NCI-H345 treated with DMSO at 0.1 percent for 48 hours (cell line): ENCODE results near the gene YPEL3.

Source experiments
- DNase-seq: peaks from one replicate; lab custom pipeline; 2025; ENCODE audit not compliant: unreplicated experiment; lab: John Stamatoyannopoulos, UW

YPEL3 gene

DNA sequence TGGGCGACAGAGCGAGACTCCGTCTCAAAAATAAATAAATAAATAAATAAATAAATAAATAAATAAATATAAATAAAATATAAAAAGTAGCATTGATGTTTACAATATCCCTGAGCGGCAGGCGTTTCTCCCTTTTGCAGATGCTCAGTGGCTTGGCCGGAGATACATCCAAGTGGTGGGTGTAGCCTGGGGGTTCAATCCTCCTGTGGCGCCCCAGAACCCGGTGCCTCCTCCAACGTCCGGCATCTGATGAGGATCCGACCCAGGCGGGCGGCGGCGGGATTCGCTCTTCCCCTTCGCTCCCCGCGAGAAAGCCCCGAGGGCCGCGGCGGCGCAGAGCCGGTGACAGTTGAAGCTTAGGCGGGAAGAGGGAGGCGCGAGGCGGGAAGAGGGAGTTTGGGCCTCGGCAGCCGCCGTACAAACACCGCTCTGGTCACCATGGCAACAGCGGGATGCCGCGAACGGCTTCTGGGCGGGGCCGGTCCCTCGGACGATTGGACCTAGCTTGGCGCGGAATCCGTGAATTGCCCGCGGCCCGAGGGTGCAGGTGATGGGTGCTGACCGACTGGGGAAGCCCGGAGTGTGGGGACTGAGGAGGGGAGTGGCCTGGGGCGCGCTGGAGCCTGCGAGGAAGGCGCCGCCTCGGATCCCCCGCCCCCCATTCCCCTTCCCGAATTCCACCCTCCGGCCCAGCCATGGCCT lies 43.2 kb downstream of the YPEL3 start:
- DNase-seq, result peak; percentile 95

DNA sequence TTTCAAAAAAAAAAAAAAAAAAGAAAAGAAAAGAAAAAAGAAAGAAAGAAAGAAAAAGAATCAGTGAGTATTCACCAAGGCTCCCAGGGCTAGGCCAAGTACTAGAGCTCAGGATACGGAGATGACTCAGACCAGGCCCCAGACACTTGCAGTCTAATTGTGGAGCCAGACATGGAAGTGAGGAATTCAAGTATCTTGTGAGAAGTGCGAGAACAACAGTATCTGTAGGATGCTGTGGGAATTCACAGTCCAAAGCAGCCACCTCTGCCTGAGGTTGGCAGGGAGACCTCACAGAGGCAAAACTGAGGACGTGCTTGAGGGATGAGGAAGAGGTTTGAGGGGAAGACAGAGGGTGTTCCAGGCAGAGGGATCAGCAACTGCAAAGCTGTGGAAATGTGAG lies 44.5 kb downstream of the YPEL3 start:
- no peak for DNase-seq

DNA sequence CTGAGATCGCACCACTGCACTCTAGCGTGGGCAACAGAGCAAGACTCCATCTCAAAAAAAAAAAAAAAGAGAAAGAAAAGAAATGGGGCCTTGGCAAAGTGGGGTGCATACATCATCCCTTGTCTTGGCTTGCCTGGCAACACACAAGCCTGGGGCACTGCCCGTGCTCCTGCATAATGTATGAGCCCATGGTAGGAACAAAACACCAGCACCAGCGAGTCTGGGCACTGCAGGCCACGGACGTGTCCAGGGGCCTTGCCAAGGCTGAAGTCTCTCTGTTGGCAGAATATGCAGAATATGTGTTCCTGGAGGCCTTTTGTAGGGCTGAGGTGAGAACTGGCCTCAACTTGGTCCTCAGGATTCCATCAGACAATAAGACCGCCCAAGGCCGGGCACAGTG lies 46.1 kb downstream of the YPEL3 start:
- no peak for DNase-seq

DNA sequence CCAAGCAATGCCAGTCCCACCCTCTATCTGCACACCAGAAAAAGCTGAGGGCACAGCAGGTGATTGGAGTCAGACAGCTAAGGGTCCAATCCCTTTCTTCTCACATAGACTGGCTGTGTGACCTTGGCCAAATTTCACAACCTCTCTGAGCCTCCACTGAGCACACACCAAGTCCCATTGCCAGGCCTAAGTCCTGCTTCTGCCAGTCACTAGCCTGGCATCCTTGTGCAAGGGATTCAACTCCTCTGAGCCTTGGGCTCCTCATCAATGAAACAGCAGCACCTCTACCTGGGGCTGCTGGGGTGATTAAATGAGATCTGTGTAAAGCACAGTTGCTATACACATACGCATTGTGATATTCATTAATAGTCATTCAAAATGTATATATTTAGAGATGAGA lies 49.4 kb downstream of the YPEL3 start:
- no peak for DNase-seq

DNA sequence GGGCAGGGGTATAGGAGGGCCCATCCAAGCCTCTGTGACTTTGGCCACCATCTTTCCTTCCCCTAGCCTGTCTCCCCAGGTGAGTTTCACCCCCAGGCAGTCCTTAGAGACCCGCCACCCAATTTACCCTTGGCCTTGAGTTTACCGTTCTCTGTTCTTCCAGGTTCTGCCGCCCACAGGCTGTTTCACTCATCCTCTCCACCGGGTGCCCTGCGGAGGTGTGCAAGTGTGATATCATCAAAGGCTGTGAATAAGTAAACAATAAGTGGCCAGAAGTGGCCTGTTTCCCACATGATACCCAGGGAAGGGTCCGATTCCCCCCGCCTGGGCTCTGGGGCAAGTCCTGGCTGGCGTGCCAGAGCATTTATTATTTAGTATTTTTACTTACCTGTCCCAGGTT lies 49.8 kb downstream of the YPEL3 start:
- DNase-seq, result no peak
